K562 (cell line): ENCODE measurements around the gene STON2. TPM values are rescaled to one million over a fixed set of nuclear protein-coding genes. Genes with fewer than 3 reads are reported as not detected.

ENCODE experiments used
- CBFA2T3 ChIP-seq: fragments of 450-650 bp; IDR thresholded peaks from 2 replicates; pipeline ENCODE4 v1.6.1; 2017
- CTCF ChIP-seq, 3 experiments: IDR thresholded peaks in 2 of 3; conservative IDR thresholded peaks in 1 of 3; 2 replicates each; pipeline ENCODE4 v1.5.1; 2011 to 2012; ENCODE audit warnings: low read length in 3 of 3, mild to moderate bottlenecking in 3 of 3, control low read depth in 2 of 3, improper control_type of control experiment in 1 of 3, inconsistent platforms in 1 of 3, low read depth in 1 of 3, mixed read lengths in 1 of 3, moderate library complexity in 1 of 3; ENCODE audit not compliant: insufficient read depth in 2 of 3
- FOSL1 ChIP-seq: fragments of 200-800 bp; sonication (Bioruptor generic); conservative IDR thresholded peaks from 2 replicates; pipeline ENCODE4 v1.6.1; 2016; ENCODE audit warnings: missing genetic modification characterization, missing compliant biosample characterization
- MCM3 ChIP-seq: fragments of 450-650 bp; IDR thresholded peaks from 2 replicates; pipeline ENCODE4 v1.6.1; 2016
- MEIS2 ChIP-seq: fragments of 450-650 bp; IDR thresholded peaks from 2 replicates; pipeline ENCODE4 v1.6.1; 2014; ENCODE audit warnings: mild to moderate bottlenecking; ENCODE audit not compliant: partially characterized antibody
- MGA ChIP-seq: fragments of 450-650 bp; IDR thresholded peaks from 2 replicates; pipeline ENCODE4 v1.6.1; 2016; ENCODE audit warnings: mild to moderate bottlenecking, moderate library complexity
- NFE2 ChIP-seq: IDR thresholded peaks from 2 replicates; pipeline ENCODE4 v1.6.1; 2014; ENCODE audit warnings: antibody characterized with exemption, low read depth
- TBL1XR1 ChIP-seq, 2 experiments: IDR thresholded peaks; 2 replicates each; pipeline ENCODE4 v1.6.1; 2012; ENCODE audit warnings: improper control_type of control experiment in 2 of 2, low read length in 2 of 2, mild to moderate bottlenecking in 1 of 2
- ZNF24 ChIP-seq: fragments of 450-650 bp; IDR thresholded peaks from 2 replicates; pipeline ENCODE4 v1.6.1; 2016
- ZNF395 ChIP-seq: fragments of 200-800 bp; sonication (Bioruptor generic); IDR thresholded peaks from 2 replicates; pipeline ENCODE4 v1.6.1; 2017; ENCODE audit warnings: missing genetic modification characterization, missing compliant biosample characterization
- polyA plus RNA-seq, 8 experiments: library from polyadenylated mRNA; depleted of rRNA in 4 of 8; stranded (reverse) in 5 of 8; unstranded in 3 of 8; fragments of >200 nt; fragmentation: Nextera tagmentation in 2 of 8; fragmentation: Illumina TruSeq in 1 of 8; extraction: Ambion mirVana in 2 of 8; extraction: Trizol in 1 of 8; gene quantifications; 2 replicates each; pipeline versions ENCODE4 v1.2.1 to v1.2.3, GENCODE V29; 2011 to 2014; ENCODE audit warnings: inconsistent platforms in 1 of 8, missing spikeins in 1 of 8
- total RNA-seq, 7 experiments: library from RNA; depleted of rRNA in 6 of 7; stranded (reverse); fragments of >200 nt in 6 of 7; fragmentation: Illumina TruSeq in 2 of 7; extraction: Trizol in 2 of 7; gene quantifications; 2 replicates each; pipeline versions ENCODE4 v1.2.1 to v1.2.3, GENCODE V29; 2011 to 2021; ENCODE audit warnings: low replicate concordance in 1 of 7

STON2 gene
- total and polyA plus RNA-seq, 9 of the 15 experiments (the other 6 are each of a cell fraction or from before 2014, with no cell fraction given): 7.8 to 99.3 (median 53.5) TPM

GRCh38 chr14:81268016-81268416, 132.1 kb downstream of the STON2 start (continued):
- peak; percentile 33 for TF ChIP-seq MEIS2
- peak; percentile 67 for TF ChIP-seq CBFA2T3
- no peak for TF ChIP-seq MCM3
- peak; percentile 73 for TF ChIP-seq MGA
- TF ChIP-seq TBL1XR1 (IDR thresholded peaks at IDR 0.05; ENCODE audit: low read length in 2 of 2): peak in 1 of 2 experiments; percentile 28; a peak in 1 of 4 replicates
- 0 out of 6 replicates have a peak, but pooled peaks of 2 of the 3 experiments have one; percentile 14 to 15 for TF ChIP-seq CTCF (IDR thresholded peaks at IDR 0.05 in 2 of 3, conservative IDR thresholded peaks at IDR 0.05 in 1 of 3; ENCODE audit: insufficient read depth in 2 of 3, low read depth in 1 of 3, low read length in 3 of 3)
- TF ChIP-seq NFE2: peak; percentile 65
- TF ChIP-seq ZNF395 (CRISPR knock-in tag): peak; percentile 55; the same call in 1 of the 2 replicates
- no peak for TF ChIP-seq ZNF24
- TF ChIP-seq FOSL1: peak; percentile 54
